Skin of body (tissue), 2 donors: ENCODE measurements around the gene GARNL3. TPM values are rescaled to one million over a fixed set of nuclear protein-coding genes. Genes with fewer than 3 reads are reported as not detected.

ENCODE experiments used
- DNase-seq: peaks from one replicate; lab custom pipeline; 2025; lab: John Stamatoyannopoulos, UW
- total RNA-seq: library from RNA; depleted of rRNA; stranded (reverse); fragments of >200 nt; gene quantifications from one replicate; pipeline ENCODE4 v1.2.3, GENCODE V29; 2014

The GARNL3 gene, protein sequence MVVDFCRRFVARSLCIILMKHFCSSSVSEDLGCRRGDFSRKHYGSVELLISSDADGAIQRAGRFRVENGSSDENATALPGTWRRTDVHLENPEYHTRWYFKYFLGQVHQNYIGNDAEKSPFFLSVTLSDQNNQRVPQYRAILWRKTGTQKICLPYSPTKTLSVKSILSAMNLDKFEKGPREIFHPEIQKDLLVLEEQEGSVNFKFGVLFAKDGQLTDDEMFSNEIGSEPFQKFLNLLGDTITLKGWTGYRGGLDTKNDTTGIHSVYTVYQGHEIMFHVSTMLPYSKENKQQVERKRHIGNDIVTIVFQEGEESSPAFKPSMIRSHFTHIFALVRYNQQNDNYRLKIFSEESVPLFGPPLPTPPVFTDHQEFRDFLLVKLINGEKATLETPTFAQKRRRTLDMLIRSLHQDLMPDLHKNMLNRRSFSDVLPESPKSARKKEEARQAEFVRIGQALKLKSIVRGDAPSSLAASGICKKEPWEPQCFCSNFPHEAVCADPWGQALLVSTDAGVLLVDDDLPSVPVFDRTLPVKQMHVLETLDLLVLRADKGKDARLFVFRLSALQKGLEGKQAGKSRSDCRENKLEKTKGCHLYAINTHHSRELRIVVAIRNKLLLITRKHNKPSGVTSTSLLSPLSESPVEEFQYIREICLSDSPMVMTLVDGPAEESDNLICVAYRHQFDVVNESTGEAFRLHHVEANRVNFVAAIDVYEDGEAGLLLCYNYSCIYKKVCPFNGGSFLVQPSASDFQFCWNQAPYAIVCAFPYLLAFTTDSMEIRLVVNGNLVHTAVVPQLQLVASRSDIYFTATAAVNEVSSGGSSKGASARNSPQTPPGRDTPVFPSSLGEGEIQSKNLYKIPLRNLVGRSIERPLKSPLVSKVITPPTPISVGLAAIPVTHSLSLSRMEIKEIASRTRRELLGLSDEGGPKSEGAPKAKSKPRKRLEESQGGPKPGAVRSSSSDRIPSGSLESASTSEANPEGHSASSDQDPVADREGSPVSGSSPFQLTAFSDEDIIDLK
- total RNA-seq, result 51.1 TPM

GRCh38 chr9:127264462-127265219 is at the start of gene GARNL3:
Gene GARNL3, plus strand, starts transcription at chr9:127264774. Its CDS starts 104 bp downstream, at chr9:127264878.
- no peak for DNase-seq

GRCh38 chr9:127215268-127216209 is 49.0 kb upstream of the GARNL3 start:
- DNase-seq, result no peak

GRCh38 chr9:127216210-127216887 is 48.2 kb upstream of the GARNL3 start:
- DNase-seq, result no peak

GRCh38 chr9:127216888-127217217 is 47.7 kb upstream of the GARNL3 start:
- no peak for DNase-seq

DNA sequence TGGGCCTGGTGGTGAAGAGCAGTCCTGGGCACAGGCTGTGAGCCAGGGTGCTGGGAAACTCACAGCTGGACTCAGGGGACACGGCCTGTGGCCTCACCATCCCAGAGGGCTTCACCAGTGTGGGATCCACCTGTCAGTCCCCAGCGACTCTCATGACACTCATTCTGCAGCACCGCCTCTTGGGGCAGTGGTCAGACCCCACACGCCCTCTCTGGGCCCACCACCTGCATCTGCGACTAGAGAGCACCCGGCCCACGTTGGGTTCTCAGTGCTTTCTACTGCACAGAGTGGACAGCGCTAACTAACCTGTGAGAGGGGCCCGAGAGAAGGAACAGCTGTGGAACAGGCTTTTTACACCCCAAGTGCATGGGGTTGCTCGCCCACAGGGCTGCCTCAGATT is 45.8 kb upstream of the GARNL3 start:
- no peak for DNase-seq

GRCh38 chr9:127219520-127219919 is 45.1 kb upstream of the GARNL3 start:
- no peak for DNase-seq

DNA sequence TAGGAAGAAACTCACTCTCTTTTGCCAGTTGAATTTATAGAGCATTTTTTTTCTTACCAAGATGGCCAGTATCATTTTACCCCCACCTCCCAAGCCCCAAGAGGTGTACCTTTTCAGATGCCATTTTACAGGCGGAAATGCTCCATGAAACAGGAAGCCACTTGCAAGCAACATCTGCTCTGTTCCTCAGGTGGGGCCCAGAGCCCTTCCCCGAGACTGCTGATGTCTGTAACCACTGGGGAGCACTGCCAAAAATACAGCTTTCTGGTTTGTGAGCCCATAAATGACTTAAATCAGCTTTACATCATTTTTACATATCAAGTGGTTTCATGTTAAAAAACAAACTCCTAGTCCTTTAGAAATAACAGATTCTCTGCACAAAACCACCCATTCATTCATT is 42.9 kb upstream of the GARNL3 start:
- no peak for DNase-seq

DNA sequence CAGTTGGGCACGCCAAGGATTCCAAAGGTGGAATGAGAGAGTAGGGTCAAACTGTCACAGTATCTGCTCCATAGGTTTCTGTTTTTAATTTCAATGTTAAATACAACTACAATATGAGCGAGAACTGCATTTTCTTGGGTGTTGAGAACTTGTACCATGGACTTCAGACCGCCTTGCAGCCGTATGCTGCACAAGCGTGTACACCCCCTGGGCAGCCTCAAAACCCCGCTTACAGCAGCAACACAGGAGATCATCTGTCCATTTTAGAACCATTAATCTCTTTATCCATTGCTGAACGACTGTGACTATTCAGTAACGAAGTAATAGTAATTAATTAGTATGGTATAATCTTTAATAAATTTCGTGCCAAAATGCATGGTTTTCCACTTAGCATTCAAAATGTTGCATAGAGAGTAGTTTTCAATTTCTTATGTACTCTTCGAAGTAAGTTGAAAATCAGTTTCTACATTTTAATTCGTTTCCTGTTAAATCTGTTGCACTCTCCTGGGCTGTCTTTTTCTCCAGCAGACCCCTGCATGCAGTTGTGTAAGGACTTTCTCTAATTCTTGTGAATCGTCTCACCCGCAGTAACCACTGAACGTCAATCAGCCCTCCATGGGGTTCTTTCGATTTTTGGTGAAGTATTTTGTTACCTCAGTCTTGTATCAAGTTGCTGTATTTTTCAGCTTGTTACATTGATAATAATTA is 42.0 kb upstream of the GARNL3 start:
- no peak for DNase-seq

GRCh38 chr9:127223266-127223665 is 41.3 kb upstream of the GARNL3 start:
- no peak for DNase-seq

DNA sequence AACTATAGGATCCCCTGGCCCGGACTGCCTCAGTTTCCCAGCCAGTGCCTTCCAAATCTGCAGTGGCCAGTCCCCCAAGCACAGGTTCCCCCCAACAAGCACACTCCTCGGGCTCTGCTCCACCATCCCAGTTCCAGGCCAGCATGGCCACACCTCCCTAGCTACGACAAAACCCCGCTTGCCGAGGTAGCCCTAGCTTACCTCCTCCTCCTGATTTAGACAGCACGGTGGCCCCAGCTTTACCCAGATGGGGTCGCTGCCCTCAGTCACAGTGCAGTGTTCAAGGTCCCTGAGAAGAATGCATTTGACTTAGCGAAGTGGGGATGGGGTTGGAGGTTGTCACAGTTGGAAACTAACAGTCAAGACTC is 40.8 kb upstream of the GARNL3 start:
- DNase-seq, result no peak

DNA sequence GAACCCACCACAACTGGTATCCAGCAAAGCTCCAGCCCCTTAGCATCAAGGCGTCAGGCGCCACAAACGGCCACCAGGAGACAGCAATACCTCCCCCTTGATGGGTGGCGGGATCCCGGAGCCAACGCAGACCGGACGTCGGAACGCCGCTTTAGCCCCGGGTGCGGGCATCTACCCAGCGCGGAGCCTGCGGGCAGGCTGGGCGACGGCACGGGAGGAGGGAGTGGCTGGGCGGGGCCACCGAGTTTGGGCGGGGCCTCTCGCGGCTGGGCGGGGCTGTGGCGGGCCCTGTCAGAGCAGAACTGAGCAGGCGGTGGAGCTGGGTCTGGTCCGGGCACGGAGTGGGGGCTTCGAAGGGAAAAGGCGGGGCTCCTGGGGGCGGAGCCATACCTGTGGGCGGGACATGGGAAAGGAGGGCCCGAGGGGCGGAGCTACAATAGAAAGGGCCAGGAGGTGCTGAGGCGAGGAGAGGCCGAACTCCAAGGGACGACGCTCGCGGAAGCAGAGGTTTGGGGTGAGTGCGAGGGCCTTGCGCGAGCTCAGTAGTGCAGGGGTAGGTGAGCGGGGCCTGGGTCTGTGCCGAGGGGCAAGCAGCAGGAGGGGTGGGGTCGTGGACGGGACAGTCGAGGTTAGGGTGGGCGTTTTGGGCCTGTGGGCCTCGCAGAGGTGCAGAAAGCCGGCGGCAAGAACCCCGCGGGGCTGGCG is 40.2 kb upstream of the GARNL3 start:
- peak; percentile 84 for DNase-seq

DNA sequence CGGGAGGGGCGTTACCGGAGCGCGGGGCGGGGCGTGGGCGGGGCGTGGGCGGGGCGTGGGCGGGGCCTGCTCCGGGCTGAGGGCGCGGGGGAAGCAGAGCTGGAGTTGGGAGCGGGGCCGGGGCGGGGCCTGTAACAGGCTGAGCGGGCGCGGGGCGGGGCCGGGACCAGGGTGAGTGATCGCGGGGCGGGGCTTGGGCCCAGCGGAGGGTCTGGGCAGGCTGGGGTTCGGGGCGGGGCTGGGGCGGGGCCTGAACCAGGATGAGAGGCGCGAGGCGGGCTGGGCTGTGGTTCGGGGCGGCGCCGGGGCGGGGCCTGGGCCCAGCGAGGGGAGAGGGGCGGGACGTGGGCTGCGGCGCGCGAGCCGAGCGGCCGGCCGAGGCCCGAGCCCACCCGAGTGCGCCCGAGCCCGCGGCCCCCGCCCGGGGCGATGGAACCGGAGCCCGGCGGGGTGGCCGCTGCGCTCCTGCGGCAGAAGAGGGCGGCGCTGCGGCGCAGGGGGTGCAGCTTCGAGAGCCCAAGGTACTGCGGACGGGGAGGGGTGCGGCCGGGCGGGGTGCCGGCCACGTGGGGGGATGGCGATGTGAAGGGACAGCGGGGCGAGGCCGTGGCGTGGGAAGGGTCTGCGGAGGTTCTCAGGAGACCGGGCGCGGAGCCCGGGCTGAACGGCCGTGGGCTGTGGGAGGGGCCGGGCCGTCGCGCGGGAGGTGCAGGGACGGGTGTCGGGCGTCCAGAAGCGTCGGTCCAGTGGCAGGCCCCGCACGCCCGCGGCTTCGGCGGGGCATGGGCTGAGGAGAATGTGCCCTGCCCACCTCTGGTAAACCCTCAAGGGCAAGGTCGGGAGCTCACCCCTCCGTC is 39.5 kb upstream of the GARNL3 start:
- peak; percentile 95 for DNase-seq

GRCh38 chr9:127225801-127226625 is 38.6 kb upstream of the GARNL3 start:
- DNase-seq, result no peak

- no peak for DNase-seq
These were observed 34.7 kb upstream of the GARNL3 start for GRCh38 chr9:127229691-127230417.

DNA sequence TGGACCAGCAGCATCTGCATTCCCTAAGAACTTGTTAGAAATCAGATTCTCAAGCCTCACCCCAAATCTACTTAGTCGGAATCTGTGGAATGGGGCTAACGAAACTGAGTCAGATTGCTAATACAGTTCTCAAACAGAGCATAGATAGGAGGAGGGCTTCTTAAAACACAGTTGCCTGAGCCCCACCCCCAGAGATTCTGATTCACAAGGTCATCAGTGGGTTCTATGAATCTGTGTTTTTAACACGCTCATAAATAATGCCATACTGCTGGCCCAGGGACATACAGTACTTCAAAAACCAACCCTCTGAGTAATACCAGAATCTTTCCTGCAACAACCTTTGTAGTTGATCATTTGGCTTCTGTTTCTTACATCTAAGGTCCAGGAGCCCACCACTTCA is 32.9 kb upstream of the GARNL3 start:
- DNase-seq, result no peak
